Measurements from ENCODE around the gene NRXN2. TPM values are rescaled to one million over a fixed set of nuclear protein-coding genes. Genes with fewer than 3 reads are reported as not detected.

The NRXN2 gene
- total RNA-seq, 1 donor from 2014 or later: 0.14 TPM

DNA sequence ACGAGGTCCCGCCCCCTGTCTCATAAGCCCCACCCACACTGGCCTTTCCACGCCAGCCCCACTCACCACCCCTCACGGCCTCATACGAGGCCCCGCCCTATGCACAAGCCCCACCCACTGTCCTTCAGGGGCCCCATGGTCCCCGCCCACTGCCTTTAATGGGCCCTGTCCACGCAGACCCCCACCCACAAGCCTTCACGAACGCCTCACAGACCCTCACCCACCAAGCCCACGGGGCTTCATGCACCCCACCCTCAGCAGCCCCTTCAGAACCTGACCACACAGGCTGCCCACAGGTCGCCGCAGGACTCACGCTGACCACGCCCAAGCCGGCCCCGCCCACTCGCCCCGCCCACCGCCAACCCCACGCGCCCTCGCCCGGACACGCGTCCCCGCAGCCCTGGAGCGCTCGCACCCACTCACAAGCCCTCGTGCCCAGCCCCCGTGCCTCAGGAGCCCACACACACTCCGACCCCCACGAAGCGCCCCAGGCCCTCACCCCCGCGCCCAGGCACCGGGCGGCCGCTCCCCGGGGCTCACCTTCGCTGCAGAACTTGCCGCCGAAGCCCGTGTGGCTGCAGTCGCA, 10.5 kb downstream of the NRXN2 start:
- no peak for TF ChIP-seq CTCF (IDR thresholded peaks at IDR 0.05; ENCODE audit: insufficient read depth, low read depth, low read length)
- Mint-ChIP-seq H3K27ac (ENCODE audit: unreplicated experiment) (no peak overlapping the region), H3K27me3 (ENCODE audit: low read depth, unreplicated experiment) (peaks cover 62% of the 10 kb centered on the region), H3K9me3 (ENCODE audit: unreplicated experiment) (no peaks in the 10 kb centered on the region), H3K4me3 (ENCODE audit: unreplicated experiment) (no peak overlapping the region), H3K36me3 (ENCODE audit: low read depth, unreplicated experiment) (no peaks in the 10 kb centered on the region), H3K4me1 (ENCODE audit: low read depth, unreplicated experiment) (peaks cover 12% of the 10 kb centered on the region)
- Histone ChIP-seq H3K4me1 (ENCODE audit: insufficient read depth, low read length) (peaks cover 12% of the 10 kb centered on the region), H3K79me2 (ENCODE audit: insufficient read depth, low read length) (no peaks in the 10 kb centered on the region), H3K27ac (ENCODE audit: low read depth, low read length) (no peak overlapping the region), H3K36me3 (ENCODE audit: insufficient read depth, low read length) (no peaks in the 10 kb centered on the region), H3K27me3 (ENCODE audit: insufficient read depth, low read length) (peaks cover 19% of the 10 kb centered on the region), H3K4me3 (ENCODE audit: insufficient read depth, low read depth, low read length) (no peak overlapping the region), H3K9me3 (ENCODE audit: insufficient read depth, low read depth, low read length) (no peaks in the 10 kb centered on the region), H4K20me1 (ENCODE audit: insufficient read depth, low read length) (no peaks in the 10 kb centered on the region), H3K9ac (ENCODE audit: low read length) (no peak overlapping the region), H3K4me2 (ENCODE audit: low read length) (no peak overlapping the region), H2AFZ (ENCODE audit: low read depth, low read length) (no peak overlapping the region)
- no peak for DNase-seq (ENCODE audit: low read depth)
- FAIRE-seq: no peak

DNA sequence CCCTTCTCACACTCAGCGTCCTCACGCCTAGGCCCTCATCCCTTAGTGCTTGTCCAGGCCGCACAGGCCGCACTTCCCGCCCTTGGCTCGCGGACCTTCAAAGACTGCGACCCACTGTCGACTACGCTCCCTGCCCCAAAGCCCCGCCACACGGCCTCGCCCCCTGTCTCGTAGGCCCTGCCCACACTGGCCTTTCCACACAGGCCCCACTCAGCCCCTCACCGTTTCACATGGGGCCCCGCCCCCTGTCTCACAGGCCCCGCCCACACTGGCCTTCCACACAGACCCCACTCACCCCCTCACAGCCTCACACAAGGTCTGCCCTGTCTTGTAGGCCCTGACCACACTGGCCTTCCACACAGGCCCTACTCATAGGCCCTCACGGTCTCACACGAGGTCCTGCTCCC, 11.0 kb downstream of the NRXN2 start:
- Histone ChIP-seq H3K9ac (ENCODE audit: low read length) (no peak overlapping the region), H3K27me3 (ENCODE audit: insufficient read depth, low read length) (peaks cover 17% of the 10 kb centered on the region), H2AFZ (ENCODE audit: low read depth, low read length) (no peak overlapping the region), H3K4me3 (ENCODE audit: insufficient read depth, low read depth, low read length) (no peak overlapping the region), H3K4me2 (ENCODE audit: low read length) (no peak overlapping the region), H3K4me1 (ENCODE audit: insufficient read depth, low read length) (peaks cover 12% of the 10 kb centered on the region), H3K27ac (ENCODE audit: low read depth, low read length) (no peak overlapping the region), H3K79me2 (ENCODE audit: insufficient read depth, low read length) (no peaks in the 10 kb centered on the region), H3K36me3 (ENCODE audit: insufficient read depth, low read length) (no peaks in the 10 kb centered on the region), H3K9me3 (ENCODE audit: insufficient read depth, low read depth, low read length) (no peaks in the 10 kb centered on the region), H4K20me1 (ENCODE audit: insufficient read depth, low read length) (no peaks in the 10 kb centered on the region)
- no peaks in the 10 kb centered on the region for H3K9me3 Mint-ChIP-seq (ENCODE audit: unreplicated experiment)
- H3K27ac Mint-ChIP-seq (ENCODE audit: unreplicated experiment): no peak overlapping the region
- no peak for FAIRE-seq
- H3K36me3 Mint-ChIP-seq (ENCODE audit: low read depth, unreplicated experiment): no peaks in the 10 kb centered on the region
- H3K4me3 Mint-ChIP-seq (ENCODE audit: unreplicated experiment): no peak overlapping the region
- DNase-seq (ENCODE audit: low read depth): no peak
- no peak for TF ChIP-seq EZH2 (IDR thresholded peaks at IDR 0.05; ENCODE audit: insufficient read depth, low read length)
- no peak for TF ChIP-seq CTCF (IDR thresholded peaks at IDR 0.05; ENCODE audit: insufficient read depth, low read depth, low read length)
- H3K27me3 Mint-ChIP-seq (ENCODE audit: low read depth, unreplicated experiment): peaks cover 57% of the 10 kb centered on the region
- H3K4me1 Mint-ChIP-seq (ENCODE audit: low read depth, unreplicated experiment): peaks cover 12% of the 10 kb centered on the region

DNA sequence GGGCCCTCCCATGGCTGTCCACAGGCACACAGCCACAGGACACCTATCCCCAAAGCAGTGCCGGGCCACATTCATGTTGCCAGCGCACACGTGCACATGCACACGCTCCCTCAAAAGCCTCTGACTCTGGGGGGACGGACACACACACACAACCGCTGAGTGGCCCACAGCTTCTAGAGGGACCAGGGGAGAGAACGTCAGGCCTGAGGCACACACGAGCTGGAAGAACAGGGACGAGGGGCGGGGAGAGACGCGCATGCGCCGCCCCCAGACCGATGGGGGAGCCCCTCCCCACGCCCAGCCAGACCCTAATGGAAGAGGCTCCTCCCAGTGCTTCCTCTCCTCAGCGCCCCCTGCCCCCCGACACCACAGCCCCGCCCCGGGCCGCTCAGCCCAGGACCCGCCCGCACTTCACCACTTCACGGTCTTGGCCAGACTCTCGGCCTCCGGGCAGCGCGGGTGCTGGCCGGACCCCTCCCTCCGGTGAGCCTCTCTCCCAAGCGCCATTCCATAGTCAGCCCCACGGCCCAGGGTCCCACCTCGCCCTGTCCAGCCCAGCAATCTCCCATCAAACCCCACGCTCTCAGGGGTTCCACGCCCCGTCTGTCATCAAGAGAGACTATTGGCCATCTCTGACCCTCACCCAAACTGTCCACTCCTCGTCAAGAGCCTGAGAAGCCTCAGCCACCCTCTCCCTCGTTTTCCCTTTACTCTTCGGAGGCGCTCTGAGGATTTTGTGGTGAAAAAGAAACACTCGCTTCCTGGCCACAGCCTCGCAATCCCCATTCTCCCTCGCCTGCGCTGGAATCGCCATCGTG, 11.7 kb downstream of the NRXN2 start:
- Histone ChIP-seq H3K27me3 (ENCODE audit: insufficient read depth, low read length) (peaks cover 18% of the 10 kb centered on the region), H3K4me3 (ENCODE audit: insufficient read depth, low read depth, low read length) (no peak overlapping the region), H3K4me2 (ENCODE audit: low read length) (no peak overlapping the region), H3K9ac (ENCODE audit: low read length) (no peak overlapping the region), H4K20me1 (ENCODE audit: insufficient read depth, low read length) (no peaks in the 10 kb centered on the region), H3K27ac (ENCODE audit: low read depth, low read length) (no peak overlapping the region), H3K79me2 (ENCODE audit: insufficient read depth, low read length) (no peaks in the 10 kb centered on the region), H3K4me1 (ENCODE audit: insufficient read depth, low read length) (peaks cover 12% of the 10 kb centered on the region), H2AFZ (ENCODE audit: low read depth, low read length) (no peak overlapping the region), H3K9me3 (ENCODE audit: insufficient read depth, low read depth, low read length) (no peaks in the 10 kb centered on the region), H3K36me3 (ENCODE audit: insufficient read depth, low read length) (no peaks in the 10 kb centered on the region)
- Mint-ChIP-seq H3K36me3 (ENCODE audit: low read depth, unreplicated experiment) (no peaks in the 10 kb centered on the region), H3K9me3 (ENCODE audit: unreplicated experiment) (no peaks in the 10 kb centered on the region), H3K27ac (ENCODE audit: unreplicated experiment) (no peak overlapping the region), H3K4me3 (ENCODE audit: unreplicated experiment) (no peak overlapping the region), H3K27me3 (ENCODE audit: low read depth, unreplicated experiment) (peaks cover 55% of the 10 kb centered on the region), H3K4me1 (ENCODE audit: low read depth, unreplicated experiment) (peaks cover 12% of the 10 kb centered on the region)
- FAIRE-seq (no peak), DNase-seq (ENCODE audit: low read depth) (no peak)
- TF ChIP-seq EZH2 (IDR thresholded peaks at IDR 0.05; ENCODE audit: insufficient read depth, low read length): no peak
- TF ChIP-seq CTCF (IDR thresholded peaks at IDR 0.05; ENCODE audit: insufficient read depth, low read depth, low read length): no peak

Measured in astrocyte (in vitro differentiated cells and primary cell).